Fibroblast of lung (primary cell): ENCODE data around the gene TSGA10IP.

ENCODE experiments used
- CTCF ChIP-seq, 2 donors: IDR thresholded peaks in 1 of 2; conservative IDR thresholded peaks in 1 of 2; 1 replicate in 1 of 2; 2 replicates in 1 of 2; pipeline ENCODE4 v1.5.1; 2011 to 2012; ENCODE audit warnings: low read length in 2 of 2, control low read depth in 1 of 2, inconsistent platforms in 1 of 2, low read depth in 1 of 2, mild to moderate bottlenecking in 1 of 2
- EZH2 ChIP-seq: IDR thresholded peaks from 2 replicates; pipeline ENCODE4 v1.5.1; 2012; ENCODE audit warnings: low read length, control low read depth, mild to moderate bottlenecking; ENCODE audit errors: missing control alignments

GRCh38 chr11:65900899-65901180 is 44.4 kb upstream of the TSGA10IP start:
- TF ChIP-seq CTCF (conservative IDR thresholded peaks at IDR 0.05 in 1 of 2, IDR thresholded peaks at IDR 0.05 in 1 of 2; ENCODE audit: low read depth in 1 of 2, low read length in 2 of 2) (no peak), EZH2 (no peak)
